ENCODE data around the gene RASAL2. TPM values are rescaled to one million over a fixed set of nuclear protein-coding genes. Genes with fewer than 3 reads are reported as not detected.

The RASAL2 gene
- total and polyA plus RNA-seq, 9 of the 15 experiments (the other 6 are each of a cell fraction or from before 2014, with no cell fraction given), result 0.13 to 1.0 (median 0.62) TPM

DNA sequence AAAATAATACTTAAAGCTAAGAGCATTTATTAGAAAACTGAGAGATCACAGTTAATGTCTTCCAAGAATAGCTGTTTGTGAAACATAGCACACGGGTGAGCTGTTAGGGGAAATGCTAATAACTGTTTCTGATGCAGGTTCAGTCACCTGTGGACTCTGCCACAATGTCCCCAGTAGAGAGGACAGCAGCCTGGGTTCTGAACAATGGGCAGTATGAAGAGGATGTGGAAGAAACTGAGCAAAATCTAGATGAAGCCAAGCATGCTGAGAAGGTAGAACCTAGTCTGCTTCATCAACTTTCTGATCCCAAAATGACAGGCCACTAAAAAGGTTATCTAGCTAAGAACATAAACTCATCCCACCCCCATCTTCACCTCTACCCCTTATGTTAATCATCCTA is 370.2 kb downstream of the RASAL2 start:
- no peak overlapping the region for H3K4me2 ChIP-seq (ENCODE audit: insufficient read depth, low read length)
- H3K9me3 ChIP-seq (replicated peaks; ENCODE audit: control insufficient read depth, insufficient read depth, low read depth, low read length), result no peaks in the 10 kb centered on the region
- BruUV-seq (replicated peaks), result no TSS peak
- in situ Hi-C loops (cut with MboI), result no loop called here
- ChIA-PET POLR2A (interaction anchor here (0.7 kb wide), 1 partner anchor 44 kb away, joined by 3 read pairs; no protein-coding TSS in a partner anchor), CTCF (ENCODE audit: low intra/inter-chr PET ratio) (no interaction called here)
- no peaks in the 10 kb centered on the region for H4K20me1 ChIP-seq (replicated peaks; ENCODE audit: control insufficient read depth, insufficient read depth, low read length)
- intact Hi-C loops (cut with micrococcal nuclease), result no loop called here
- no peaks in the 10 kb centered on the region for H3K36me3 ChIP-seq (ENCODE audit: control insufficient read depth, insufficient read depth, low read length)
- FAIRE-seq, result no peak
- no peak overlapping the region for H3K9ac ChIP-seq (ENCODE audit: insufficient read depth in 1 of 2, low read depth in 2 of 2, low read length in 2 of 2)
- H3K9me1 ChIP-seq (ENCODE audit: control insufficient read depth, insufficient read depth, low read length), result no peaks in the 10 kb centered on the region
- H3K79me2 ChIP-seq (ENCODE audit: control insufficient read depth, insufficient read depth, low read length), result no peaks in the 10 kb centered on the region
- H3K4me1 ChIP-seq (replicated peaks in 1 of 2; ENCODE audit: control insufficient read depth in 2 of 2, insufficient read depth in 2 of 2, low read length in 2 of 2), result no peaks in the 10 kb centered on the region
- H2AFZ ChIP-seq (ENCODE audit: low read depth, low read length), result no peak overlapping the region
- H3K27me3 ChIP-seq (ENCODE audit: control insufficient read depth in 2 of 2, insufficient read depth in 2 of 2, low read length in 2 of 2), result no peaks in the 10 kb centered on the region
- H3K27ac ChIP-seq (ENCODE audit: extremely low read depth, low read depth, low read length), result no peak overlapping the region
- 5% methylated on average over 1 of the region's 1 CpG for WGBS (ENCODE audit: insufficient coverage, low coverage, missing lambda C conversion rate)
- ATAC-seq, result no peak
- no peak for DNase-seq (ENCODE audit: extremely low read depth in 1 of 4, low spot score in 3 of 4)
- no peak overlapping the region for H3K4me3 ChIP-seq
- TF ChIP-seq ZFX (CRISPR knock-in tag; IDR thresholded peaks at IDR 0.05) (no peak), KDM4B (IDR thresholded peaks at IDR 0.05; ENCODE audit: borderline replicate concordance in 2 of 2, low read depth in 1 of 2) (no peak), PML (IDR thresholded peaks at IDR 0.05; ENCODE audit: low read length) (no peak), ILF3 (IDR thresholded peaks at IDR 0.05; ENCODE audit: borderline replicate concordance) (no peak), NFE2L1 (tag; IDR thresholded peaks at IDR 0.05; ENCODE audit: borderline replicate concordance, low read depth) (no peak), NFE2 (IDR thresholded peaks at IDR 0.05; ENCODE audit: low read depth) (no peak), TGIF2 (CRISPR knock-in tag; IDR thresholded peaks at IDR 0.05) (no peak), TAF1 (IDR thresholded peaks at IDR 0.05; ENCODE audit: control insufficient read depth, extremely low read depth, insufficient read depth, low read length, severe bottlenecking) (no peak)
- TF ChIP-seq, protein P1, sequence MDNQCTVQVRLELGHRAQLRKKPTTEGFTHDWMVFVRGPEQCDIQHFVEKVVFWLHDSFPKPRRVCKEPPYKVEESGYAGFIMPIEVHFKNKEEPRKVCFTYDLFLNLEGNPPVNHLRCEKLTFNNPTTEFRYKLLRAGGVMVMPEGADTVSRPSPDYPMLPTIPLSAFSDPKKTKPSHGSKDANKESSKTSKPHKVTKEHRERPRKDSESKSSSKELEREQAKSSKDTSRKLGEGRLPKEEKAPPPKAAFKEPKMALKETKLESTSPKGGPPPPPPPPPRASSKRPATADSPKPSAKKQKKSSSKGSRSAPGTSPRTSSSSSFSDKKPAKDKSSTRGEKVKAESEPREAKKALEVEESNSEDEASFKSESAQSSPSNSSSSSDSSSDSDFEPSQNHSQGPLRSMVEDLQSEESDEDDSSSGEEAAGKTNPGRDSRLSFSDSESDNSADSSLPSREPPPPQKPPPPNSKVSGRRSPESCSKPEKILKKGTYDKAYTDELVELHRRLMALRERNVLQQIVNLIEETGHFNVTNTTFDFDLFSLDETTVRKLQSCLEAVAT (IDR thresholded peaks at IDR 0.05), result no peak
- TF ChIP-seq, protein P2, sequence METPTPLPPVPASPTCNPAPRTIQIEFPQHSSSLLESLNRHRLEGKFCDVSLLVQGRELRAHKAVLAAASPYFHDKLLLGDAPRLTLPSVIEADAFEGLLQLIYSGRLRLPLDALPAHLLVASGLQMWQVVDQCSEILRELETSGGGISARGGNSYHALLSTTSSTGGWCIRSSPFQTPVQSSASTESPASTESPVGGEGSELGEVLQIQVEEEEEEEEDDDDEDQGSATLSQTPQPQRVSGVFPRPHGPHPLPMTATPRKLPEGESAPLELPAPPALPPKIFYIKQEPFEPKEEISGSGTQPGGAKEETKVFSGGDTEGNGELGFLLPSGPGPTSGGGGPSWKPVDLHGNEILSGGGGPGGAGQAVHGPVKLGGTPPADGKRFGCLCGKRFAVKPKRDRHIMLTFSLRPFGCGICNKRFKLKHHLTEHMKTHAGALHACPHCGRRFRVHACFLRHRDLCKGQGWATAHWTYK (CRISPR knock-in tag; IDR thresholded peaks at IDR 0.05), result no peak
- TF ChIP-seq, protein P3, sequence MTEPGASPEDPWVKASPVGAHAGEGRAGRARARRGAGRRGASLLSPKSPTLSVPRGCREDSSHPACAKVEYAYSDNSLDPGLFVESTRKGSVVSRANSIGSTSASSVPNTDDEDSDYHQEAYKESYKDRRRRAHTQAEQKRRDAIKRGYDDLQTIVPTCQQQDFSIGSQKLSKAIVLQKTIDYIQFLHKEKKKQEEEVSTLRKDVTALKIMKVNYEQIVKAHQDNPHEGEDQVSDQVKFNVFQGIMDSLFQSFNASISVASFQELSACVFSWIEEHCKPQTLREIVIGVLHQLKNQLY (CRISPR knock-in tag; conservative IDR thresholded peaks at IDR 0.05), result no peak
- TF ChIP-seq, protein P4, sequence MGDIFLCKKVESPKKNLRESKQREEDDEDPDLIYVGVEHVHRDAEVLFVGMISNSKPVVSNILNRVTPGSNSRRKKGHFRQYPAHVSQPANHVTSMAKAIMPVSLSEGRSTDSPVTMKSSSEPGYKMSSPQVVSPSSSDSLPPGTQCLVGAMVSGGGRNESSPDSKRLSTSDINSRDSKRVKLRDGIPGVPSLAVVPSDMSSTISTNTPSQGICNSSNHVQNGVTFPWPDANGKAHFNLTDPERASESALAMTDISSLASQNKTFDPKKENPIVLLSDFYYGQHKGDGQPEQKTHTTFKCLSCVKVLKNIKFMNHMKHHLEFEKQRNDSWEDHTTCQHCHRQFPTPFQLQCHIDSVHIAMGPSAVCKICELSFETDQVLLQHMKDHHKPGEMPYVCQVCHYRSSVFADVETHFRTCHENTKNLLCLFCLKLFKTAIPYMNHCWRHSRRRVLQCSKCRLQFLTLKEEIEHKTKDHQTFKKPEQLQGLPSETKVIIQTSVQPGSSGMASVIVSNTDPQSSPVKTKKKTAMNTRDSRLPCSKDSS (IDR thresholded peaks at IDR 0.05; ENCODE audit: low read depth, partially characterized antibody), result no peak
- TF ChIP-seq, protein P5, sequence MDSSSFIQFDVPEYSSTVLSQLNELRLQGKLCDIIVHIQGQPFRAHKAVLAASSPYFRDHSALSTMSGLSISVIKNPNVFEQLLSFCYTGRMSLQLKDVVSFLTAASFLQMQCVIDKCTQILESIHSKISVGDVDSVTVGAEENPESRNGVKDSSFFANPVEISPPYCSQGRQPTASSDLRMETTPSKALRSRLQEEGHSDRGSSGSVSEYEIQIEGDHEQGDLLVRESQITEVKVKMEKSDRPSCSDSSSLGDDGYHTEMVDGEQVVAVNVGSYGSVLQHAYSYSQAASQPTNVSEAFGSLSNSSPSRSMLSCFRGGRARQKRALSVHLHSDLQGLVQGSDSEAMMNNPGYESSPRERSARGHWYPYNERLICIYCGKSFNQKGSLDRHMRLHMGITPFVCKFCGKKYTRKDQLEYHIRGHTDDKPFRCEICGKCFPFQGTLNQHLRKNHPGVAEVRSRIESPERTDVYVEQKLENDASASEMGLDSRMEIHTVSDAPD (CRISPR knock-in tag; IDR thresholded peaks at IDR 0.05), result no peak

Data from K562 (cell line).